ENCODE results near the gene TTLL11.

The TTLL11 gene

GRCh38 chr9:121888438-121888775, 204.7 kb downstream of the TTLL11 start:
- H3K4me3 ChIP-seq (ENCODE audit: low read length) = no peak overlapping the region
- DNase-seq (ENCODE audit: low read depth) = no peak
- TF ChIP-seq CTCF (conservative IDR thresholded peaks at IDR 0.05; ENCODE audit: low read depth, low read length) = no peak

- no peak overlapping the region for H3K4me3 ChIP-seq (ENCODE audit: low read length)
- TF ChIP-seq CTCF (conservative IDR thresholded peaks at IDR 0.05; ENCODE audit: low read depth, low read length) = no peak
- no peak for DNase-seq (ENCODE audit: low read depth)
Measured at GRCh38 chr9:121887553-121888437, 205.3 kb downstream of the TTLL11 start.

- DNase-seq (ENCODE audit: low read depth) = no peak
- no peak for TF ChIP-seq CTCF (conservative IDR thresholded peaks at IDR 0.05; ENCODE audit: low read depth, low read length)
Measured at GRCh38 chr9:121886759-121887485, 206.2 kb downstream of the TTLL11 start.

GRCh38 chr9:121885345-121885901, 207.7 kb downstream of the TTLL11 start:
- H3K4me3 ChIP-seq (ENCODE audit: low read length) = no peak overlapping the region
- DNase-seq (ENCODE audit: low read depth) = no peak
- TF ChIP-seq CTCF (conservative IDR thresholded peaks at IDR 0.05; ENCODE audit: low read depth, low read length) = no peak

More at GRCh38 chr9:121886759-121887485, 206.2 kb downstream of the TTLL11 start:
- no peak overlapping the region for H3K4me3 ChIP-seq (ENCODE audit: low read length)

GRCh38 chr9:121884057-121884541, 209.0 kb downstream of the TTLL11 start:
- TF ChIP-seq CTCF (conservative IDR thresholded peaks at IDR 0.05; ENCODE audit: low read depth, low read length) = no peak
- DNase-seq (ENCODE audit: low read depth) = no peak
- H3K4me3 ChIP-seq (ENCODE audit: low read length) = no peak overlapping the region

- DNase-seq (ENCODE audit: low read depth) = peak; percentile 40
- H3K4me3 ChIP-seq (ENCODE audit: low read length) = no peak overlapping the region
- no peak for TF ChIP-seq CTCF (conservative IDR thresholded peaks at IDR 0.05; ENCODE audit: low read depth, low read length)
Measured at GRCh38 chr9:121883281-121884056, 209.6 kb downstream of the TTLL11 start.

Measured in retinal pigment epithelial cell (primary cell).